MM.1S (cell line): ENCODE results near the gene ZNF326.

Experiments
- DNase-seq: peaks from one replicate; pipeline ENCODE4 v3.0.0-alpha.2; 2015
- H2AFZ ChIP-seq: fragments of 300-600 bp; sonication (generic); 2 replicates; pipeline ENCODE4 v1.6.0; 2016; ENCODE audit warnings: antibody characterized with exemption, low read length
- H3F3A ChIP-seq: fragments of 300-600 bp; sonication (generic); 2 replicates; pipeline ENCODE4 v1.6.1; 2016; ENCODE audit warnings: mild to moderate bottlenecking, antibody characterized with exemption, low read length, moderate library complexity, mixed read lengths; ENCODE audit not compliant: insufficient read depth
- H3K27ac ChIP-seq: fragments of 300-600 bp; sonication (generic); 2 replicates; pipeline ENCODE4 v1.5.1; 2016; ENCODE audit warnings: mild to moderate bottlenecking, low read length
- H3K27me3 ChIP-seq: fragments of 300-600 bp; sonication (generic); replicated peaks from 2 replicates; pipeline ENCODE4 v1.6.0; 2016; ENCODE audit warnings: low read length; ENCODE audit not compliant: insufficient read depth
- H3K36me3 ChIP-seq: fragments of 300-600 bp; sonication (generic); replicated peaks from 2 replicates; pipeline ENCODE4 v1.6.1; 2016; ENCODE audit warnings: mild to moderate bottlenecking, low read length, mixed read lengths; ENCODE audit not compliant: insufficient read depth
- H3K4me1 ChIP-seq: fragments of 300-600 bp; sonication (generic); 2 replicates; pipeline ENCODE4 v1.6.1; 2016; ENCODE audit warnings: low read length, mixed read lengths
- H3K4me2 ChIP-seq: fragments of 300-600 bp; sonication (generic); 2 replicates; pipeline ENCODE4 v1.6.0; 2016; ENCODE audit warnings: low read depth, low read length
- H3K4me3 ChIP-seq: fragments of 300-600 bp; sonication (generic); 2 replicates; pipeline ENCODE4 v1.5.1; 2016; ENCODE audit warnings: low read length, mixed read lengths
- H3K79me2 ChIP-seq: fragments of 300-600 bp; sonication (generic); 2 replicates; pipeline ENCODE4 v1.6.1; 2016; ENCODE audit warnings: mixed run types, low read length, mixed read lengths
- H3K9ac ChIP-seq: fragments of 300-600 bp; sonication (generic); 2 replicates; pipeline ENCODE4 v1.6.1; 2016; ENCODE audit warnings: low read length, mixed read lengths
- H3K9me2 ChIP-seq: fragments of 300-600 bp; sonication (generic); replicated peaks from 2 replicates; pipeline ENCODE4 v1.6.1; 2016; ENCODE audit warnings: mild to moderate bottlenecking, low read length, mixed read lengths; ENCODE audit not compliant: insufficient read depth
- H3K9me3 ChIP-seq: fragments of 300-600 bp; sonication (generic); replicated peaks from 2 replicates; pipeline ENCODE4 v1.6.1; 2016; ENCODE audit warnings: mild to moderate bottlenecking, low read length, mixed read lengths; ENCODE audit not compliant: insufficient read depth
- H4K20me1 ChIP-seq: fragments of 300-600 bp; sonication (generic); 2 replicates; pipeline ENCODE4 v1.6.1; 2016; ENCODE audit warnings: mild to moderate bottlenecking, low read length, moderate library complexity, mixed read lengths; ENCODE audit not compliant: insufficient read depth
- EZH2 ChIP-seq: fragments of 300-600 bp; sonication (generic); optimal IDR thresholded peaks from 2 replicates; pipeline ENCODE3; 2017; ENCODE audit warnings: low read depth, mild to moderate bottlenecking, antibody characterized with exemption, low read length, mixed read lengths
- EZH2phosphoT487 ChIP-seq: fragments of 300-600 bp; sonication (generic); IDR thresholded peaks from 2 replicates; pipeline ENCODE4 v1.6.1; 2018; ENCODE audit warnings: antibody characterized with exemption, low read length
- TF ChIP-seq, protein P1 (sequence below): fragments of 300-600 bp; sonication (generic); IDR thresholded peaks from 2 replicates; pipeline ENCODE4 v1.5.1; 2016; ENCODE audit warnings: antibody characterized with exemption, low read length, mixed read lengths

ZNF326 gene

DNA sequence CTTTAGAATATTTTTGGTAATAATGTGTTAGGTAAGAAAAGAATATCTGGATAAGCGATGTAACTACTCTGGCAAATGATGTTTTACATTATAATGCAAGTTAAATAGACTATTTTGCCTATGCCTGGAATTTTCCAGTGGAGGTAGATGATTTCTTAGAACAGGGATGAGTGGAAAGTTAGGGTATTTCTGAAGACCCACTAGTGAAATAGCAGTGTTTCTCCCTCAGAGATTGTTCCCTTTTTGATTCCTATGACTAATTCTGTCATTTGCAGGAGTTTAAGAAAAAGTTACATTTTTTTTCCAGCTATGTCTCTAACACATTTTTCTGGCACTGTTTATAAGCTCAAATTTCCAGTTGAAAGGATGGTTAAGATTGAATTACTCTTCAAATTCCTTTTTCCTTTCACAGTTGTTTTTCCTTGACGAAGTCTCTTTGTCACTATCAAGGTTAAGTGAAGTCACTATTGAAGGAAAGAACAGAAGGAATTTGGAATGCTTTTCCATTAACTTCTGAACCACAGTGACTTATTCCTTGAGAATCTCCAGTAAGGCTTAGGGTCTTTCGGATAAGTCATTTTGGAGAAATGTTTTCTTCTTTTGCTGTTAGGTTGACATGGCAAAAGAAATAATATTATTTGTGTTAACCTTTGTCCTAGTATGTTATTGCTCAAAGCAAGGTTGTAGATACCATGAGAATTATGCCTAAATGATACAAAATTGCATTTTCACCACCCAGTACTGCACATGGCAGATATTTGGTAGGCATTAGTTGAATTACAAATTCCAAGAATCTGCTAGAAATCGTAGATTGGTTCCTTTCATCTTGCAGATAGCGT, 42.9 kb upstream of the ZNF326 start:
- Histone ChIP-seq H3K36me3 (no peaks in the 10 kb centered on the region), H3K4me3 (no peak overlapping the region), H4K20me1 (no peaks in the 10 kb centered on the region), H3K4me1 (peaks cover 21% of the 10 kb centered on the region), H2AFZ (no peak overlapping the region), H3K9ac (no peak overlapping the region), H3F3A (peaks cover 4% of the 10 kb centered on the region; the same call in 1 of the 2 replicates), H3K9me2 (no peaks in the 10 kb centered on the region), H3K27ac (no peak overlapping the region), H3K79me2 (no peaks in the 10 kb centered on the region), H3K9me3 (no peaks in the 10 kb centered on the region), H3K4me2 (no peak overlapping the region), H3K27me3 (no peaks in the 10 kb centered on the region)
- DNase-seq: no peak
- TF ChIP-seq EZH2 (no peak), EZH2phosphoT487 (no peak)
- TF ChIP-seq, protein P1, sequence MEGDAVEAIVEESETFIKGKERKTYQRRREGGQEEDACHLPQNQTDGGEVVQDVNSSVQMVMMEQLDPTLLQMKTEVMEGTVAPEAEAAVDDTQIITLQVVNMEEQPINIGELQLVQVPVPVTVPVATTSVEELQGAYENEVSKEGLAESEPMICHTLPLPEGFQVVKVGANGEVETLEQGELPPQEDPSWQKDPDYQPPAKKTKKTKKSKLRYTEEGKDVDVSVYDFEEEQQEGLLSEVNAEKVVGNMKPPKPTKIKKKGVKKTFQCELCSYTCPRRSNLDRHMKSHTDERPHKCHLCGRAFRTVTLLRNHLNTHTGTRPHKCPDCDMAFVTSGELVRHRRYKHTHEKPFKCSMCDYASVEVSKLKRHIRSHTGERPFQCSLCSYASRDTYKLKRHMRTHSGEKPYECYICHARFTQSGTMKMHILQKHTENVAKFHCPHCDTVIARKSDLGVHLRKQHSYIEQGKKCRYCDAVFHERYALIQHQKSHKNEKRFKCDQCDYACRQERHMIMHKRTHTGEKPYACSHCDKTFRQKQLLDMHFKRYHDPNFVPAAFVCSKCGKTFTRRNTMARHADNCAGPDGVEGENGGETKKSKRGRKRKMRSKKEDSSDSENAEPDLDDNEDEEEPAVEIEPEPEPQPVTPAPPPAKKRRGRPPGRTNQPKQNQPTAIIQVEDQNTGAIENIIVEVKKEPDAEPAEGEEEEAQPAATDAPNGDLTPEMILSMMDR: no peak

DNA sequence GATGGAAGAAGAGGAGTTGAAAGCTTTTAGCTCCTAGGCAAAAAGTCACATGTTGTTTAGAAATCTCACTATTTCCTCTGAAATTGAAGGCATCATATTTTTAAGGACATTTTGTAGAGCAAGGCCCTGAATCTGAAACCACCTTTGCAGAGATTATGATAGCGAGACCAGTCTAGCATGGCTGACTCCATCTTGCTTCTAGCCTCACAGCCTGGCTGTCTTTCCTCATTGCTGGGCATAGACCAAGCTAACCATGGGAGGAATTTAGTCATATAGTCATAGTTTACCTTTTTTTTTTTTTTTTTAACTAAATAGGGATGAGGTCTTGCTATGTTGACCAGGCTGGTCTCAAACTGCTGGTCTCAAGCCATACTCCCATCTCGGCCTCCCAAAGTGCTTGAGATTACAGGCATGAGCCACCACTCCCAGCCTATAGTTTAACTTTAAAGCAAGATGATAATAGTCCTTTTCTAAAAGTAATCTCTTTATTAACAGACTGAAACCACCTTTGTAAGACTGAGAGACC, 42.2 kb upstream of the ZNF326 start:
- H2AFZ ChIP-seq: peak overlapping the region; percentile 43; the same call in 1 of the 2 replicates
- H4K20me1 ChIP-seq: no peaks in the 10 kb centered on the region
- H3K36me3 ChIP-seq: no peaks in the 10 kb centered on the region
- no peaks in the 10 kb centered on the region for H3K79me2 ChIP-seq
- peak overlapping the region; percentile 9; the same call in 1 of the 2 replicates for H3K4me2 ChIP-seq
- H3K4me3 ChIP-seq: no peak overlapping the region
- DNase-seq: no peak
- peaks cover 24% of the 10 kb centered on the region for H3K4me1 ChIP-seq
- H3K9me2 ChIP-seq: no peaks in the 10 kb centered on the region
- H3K27me3 ChIP-seq: no peaks in the 10 kb centered on the region
- no peak for TF ChIP-seq EZH2phosphoT487
- TF ChIP-seq, protein P1: no peak
- TF ChIP-seq EZH2: no peak
- peaks cover 4% of the 10 kb centered on the region; the same call in 1 of the 2 replicates for H3F3A ChIP-seq
- no peaks in the 10 kb centered on the region for H3K9me3 ChIP-seq
- no peak overlapping the region for H3K9ac ChIP-seq
- H3K27ac ChIP-seq: no peak overlapping the region

DNA sequence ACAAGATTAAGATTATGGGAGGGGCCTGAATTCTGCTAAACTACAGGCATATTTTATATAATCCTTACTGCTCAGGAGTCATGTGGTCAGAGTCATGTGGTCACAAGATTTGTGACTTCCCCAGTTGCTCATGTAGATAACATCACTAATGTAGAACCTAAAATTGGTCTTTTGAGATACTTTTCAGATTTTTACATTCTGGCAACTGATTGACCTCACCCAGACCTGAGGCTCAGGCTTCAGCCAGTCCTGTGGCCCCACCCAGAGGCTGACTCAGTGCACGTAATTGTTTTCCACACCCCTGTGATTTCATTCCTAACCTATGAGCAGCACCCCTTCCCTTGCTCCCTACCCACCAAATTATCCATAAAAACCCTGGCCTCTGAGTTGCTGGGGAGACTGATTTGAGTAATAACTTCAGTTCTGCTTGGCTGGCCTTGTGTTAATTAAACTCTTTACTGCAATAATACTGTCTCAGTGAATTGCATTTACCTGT, 41.7 kb upstream of the ZNF326 start:
- Histone ChIP-seq H4K20me1 (no peaks in the 10 kb centered on the region), H3K4me2 (peak overlapping the region; percentile 9; the same call in 1 of the 2 replicates), H3K27me3 (no peaks in the 10 kb centered on the region), H3K9ac (no peak overlapping the region), H3K4me1 (peaks cover 24% of the 10 kb centered on the region), H3K27ac (no peak overlapping the region), H3K9me3 (no peaks in the 10 kb centered on the region), H3K4me3 (no peak overlapping the region), H2AFZ (peak overlapping the region; percentile 43), H3K36me3 (no peaks in the 10 kb centered on the region), H3K9me2 (no peaks in the 10 kb centered on the region), H3K79me2 (no peaks in the 10 kb centered on the region), H3F3A (peaks cover 4% of the 10 kb centered on the region; the same call in 1 of the 2 replicates)
- peak; percentile 51 for DNase-seq
- no peak for TF ChIP-seq EZH2phosphoT487
- TF ChIP-seq, protein P1: peak; percentile 22
